ENCODE results near the gene FMNL2. TPM values are rescaled to one million over a fixed set of nuclear protein-coding genes. Genes with fewer than 3 reads are reported as not detected.

FMNL2 gene
- total RNA-seq, 1 experiment from 2014 or later: 28.1 TPM

- CTCF ChIA-PET: no interaction called here
- H3K9ac ChIP-seq (ENCODE audit: low read length): no peak overlapping the region
- ATAC-seq (no peak), DNase-seq (ENCODE audit: low read depth, low spot score) (no peak)
- no TSS peak for BruUV-seq (replicated peaks)
- POLR2A ChIA-PET: no interaction called here
- H3K4me1 ChIP-seq (ENCODE audit: control insufficient read depth in 1 of 2, insufficient read depth in 2 of 2, low read length in 2 of 2): no peaks in the 10 kb centered on the region
- H4K20me1 ChIP-seq (ENCODE audit: insufficient read depth): 0 out of 2 replicates have a peak, but pooled peaks cover 4% of the 10 kb centered on the region
- peaks cover 53 to 56% of the 10 kb centered on the region in 2 experiments for H3K36me3 ChIP-seq (ENCODE audit: control insufficient read depth in 1 of 2, insufficient read depth in 2 of 2, low read length in 2 of 2)
- 0 out of 2 replicates have a peak, but pooled peaks cover 11% of the 10 kb centered on the region for H3K79me2 ChIP-seq (ENCODE audit: insufficient read depth, low read length)
- H3K9me3 ChIP-seq (ENCODE audit: control insufficient read depth in 1 of 2, insufficient read depth in 1 of 2, low read depth in 1 of 2, low read length in 2 of 2): no peaks in the 10 kb centered on the region
- TF ChIP-seq EZH2phosphoT487 (IDR thresholded peaks at IDR 0.05; ENCODE audit: borderline replicate concordance): no peak
- TF ChIP-seq CEBPB (IDR thresholded peaks at IDR 0.05; ENCODE audit: low read depth): no peak
- no peak for TF ChIP-seq JUND (IDR thresholded peaks at IDR 0.05)
- TF ChIP-seq ELF1 (IDR thresholded peaks at IDR 0.05; ENCODE audit: borderline replicate concordance, low read depth): no peak
- no peak for TF ChIP-seq MAX (IDR thresholded peaks at IDR 0.05)
- TF ChIP-seq POLR2A (IDR thresholded peaks at IDR 0.05; ENCODE audit: borderline replicate concordance, extremely low read depth, insufficient read depth, insufficient read length): no peak
- H3K4me3 ChIP-seq (replicated peaks in 1 of 2; ENCODE audit: low read depth in 1 of 2, low read length in 2 of 2): no peak overlapping the region
- RAD21 ChIA-PET (ENCODE audit: low non-redundant PET in 1 of 2, low total read pairs in 2 of 2, uncharacterized antibody in 2 of 2, unreplicated experiment in 2 of 2): no interaction called here
- no peaks in the 10 kb centered on the region for H3K9me2 ChIP-seq (ENCODE audit: insufficient read depth)
- intact Hi-C loops (cut with micrococcal nuclease): no loop called here
- no peak overlapping the region for H3K4me2 ChIP-seq (ENCODE audit: low read length)
- H3K27ac ChIP-seq (ENCODE audit: low read depth, low read length): no peak overlapping the region
- H2AFZ ChIP-seq (ENCODE audit: low read depth, low read length, poor library complexity, severe bottlenecking): no peak overlapping the region
- no peaks in the 10 kb centered on the region for H3K27me3 ChIP-seq (ENCODE audit: insufficient read depth, low read length)
Measured at GRCh38 chr2:152657043-152657442, 322.1 kb downstream of the FMNL2 start.

GRCh38 chr2:152658221-152658620 lies 323.2 kb downstream of the FMNL2 start:
- BruUV-seq (replicated peaks): no TSS peak
- DNase-seq (ENCODE audit: low read depth, low spot score): no peak
- no peaks in the 10 kb centered on the region for H3K9me2 ChIP-seq (ENCODE audit: insufficient read depth)
- H3K27me3 ChIP-seq (ENCODE audit: insufficient read depth, low read length): no peaks in the 10 kb centered on the region
- no peak overlapping the region for H3K9ac ChIP-seq (ENCODE audit: low read length)
- no peak for TF ChIP-seq CTCF (IDR thresholded peaks at IDR 0.05 in 2 of 3, conservative IDR thresholded peaks at IDR 0.05 in 1 of 3; ENCODE audit: borderline replicate concordance in 1 of 3, insufficient read depth in 1 of 3, low read depth in 2 of 3, low read length in 2 of 3)
- no peak for TF ChIP-seq JUND (IDR thresholded peaks at IDR 0.05)
- TF ChIP-seq SIN3A (IDR thresholded peaks at IDR 0.05; ENCODE audit: low read depth): no peak
- TF ChIP-seq EZH2phosphoT487 (IDR thresholded peaks at IDR 0.05; ENCODE audit: borderline replicate concordance): no peak
- no peak for TF ChIP-seq MAX (IDR thresholded peaks at IDR 0.05)
- no peak overlapping the region for H3K4me2 ChIP-seq (ENCODE audit: low read length)
- CTCF ChIA-PET: interaction anchor here (1.4 kb wide), 1 partner anchor 10 kb away, joined by 4 read pairs; no protein-coding TSS in a partner anchor
- no peak overlapping the region for H3K27ac ChIP-seq (ENCODE audit: low read depth, low read length)
- H4K20me1 ChIP-seq (ENCODE audit: insufficient read depth): 0 out of 2 replicates have a peak, but pooled peaks cover 4% of the 10 kb centered on the region
- ATAC-seq: no peak
- intact Hi-C loops (cut with micrococcal nuclease): no loop called here
- H2AFZ ChIP-seq (ENCODE audit: low read depth, low read length, poor library complexity, severe bottlenecking): no peak overlapping the region
- 0 out of 2 replicates have a peak, but pooled peaks cover 11% of the 10 kb centered on the region for H3K79me2 ChIP-seq (ENCODE audit: insufficient read depth, low read length)
- RAD21 ChIA-PET (ENCODE audit: low non-redundant PET in 1 of 2, low total read pairs in 2 of 2, uncharacterized antibody in 2 of 2, unreplicated experiment in 2 of 2): no interaction called here
- no peaks in the 10 kb centered on the region for H3K4me1 ChIP-seq (ENCODE audit: control insufficient read depth in 1 of 2, insufficient read depth in 2 of 2, low read length in 2 of 2)
- H3K9me3 ChIP-seq (ENCODE audit: control insufficient read depth in 1 of 2, insufficient read depth in 1 of 2, low read depth in 1 of 2, low read length in 2 of 2): no peaks in the 10 kb centered on the region
- H3K4me3 ChIP-seq (replicated peaks in 1 of 2; ENCODE audit: low read depth in 1 of 2, low read length in 2 of 2): no peak overlapping the region
- POLR2A ChIA-PET: no interaction called here
- H3K36me3 ChIP-seq (ENCODE audit: control insufficient read depth in 1 of 2, insufficient read depth in 2 of 2, low read length in 2 of 2): peaks cover 54 to 63% of the 10 kb centered on the region in 2 experiments

All from HCT116 (cell line).